SIG-M5 treated with dmso at 0.1 percent for 504 hours (cell line): ENCODE measurements around the gene NGEF.

Experiments used
- DNase-seq: peaks from one replicate; lab custom pipeline; 2025; ENCODE audit not compliant: unreplicated experiment; lab: John Stamatoyannopoulos, UW

NGEF gene

GRCh38 chr2:233044974-233045605 lies 32.0 kb upstream of the NGEF start:
- no peak for DNase-seq

- DNase-seq = no peak
These were observed 29.5 kb upstream of the NGEF start for GRCh38 chr2:233042549-233042948.

DNA sequence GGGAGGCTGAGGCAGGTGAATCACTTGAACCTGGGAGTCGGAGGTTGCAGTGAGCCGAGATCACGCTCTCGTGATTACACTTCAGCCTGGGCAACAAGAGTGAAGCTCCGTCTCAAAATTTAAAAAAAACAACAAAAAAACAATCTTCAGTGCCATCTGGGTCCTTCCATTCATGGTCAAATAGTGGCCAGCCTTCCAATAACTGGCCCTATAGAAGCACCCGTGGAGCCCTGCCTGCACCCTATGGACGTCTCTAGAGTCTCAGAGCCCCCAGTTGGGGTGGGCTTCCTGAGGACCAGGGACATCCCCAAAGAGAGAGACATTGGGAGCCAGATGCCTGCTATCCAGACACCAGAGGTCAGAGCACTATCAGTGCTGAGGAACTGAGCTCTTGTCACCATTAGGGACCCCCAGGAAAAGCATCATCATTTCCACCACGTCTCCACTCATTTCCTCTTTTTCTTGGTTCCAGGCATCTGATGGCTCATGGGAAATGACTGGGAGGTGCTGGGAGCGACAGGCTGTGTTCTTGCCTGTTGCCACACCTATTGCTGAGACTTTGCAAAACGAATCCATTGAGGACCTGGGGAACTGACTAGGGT lies 28.8 kb upstream of the NGEF start:
- DNase-seq = peak; percentile 42

- no peak for DNase-seq
These were observed 27.5 kb upstream of the NGEF start for GRCh38 chr2:233040571-233040970.

GRCh38 chr2:233039846-233040530 lies 26.9 kb upstream of the NGEF start:
- no peak for DNase-seq

DNA sequence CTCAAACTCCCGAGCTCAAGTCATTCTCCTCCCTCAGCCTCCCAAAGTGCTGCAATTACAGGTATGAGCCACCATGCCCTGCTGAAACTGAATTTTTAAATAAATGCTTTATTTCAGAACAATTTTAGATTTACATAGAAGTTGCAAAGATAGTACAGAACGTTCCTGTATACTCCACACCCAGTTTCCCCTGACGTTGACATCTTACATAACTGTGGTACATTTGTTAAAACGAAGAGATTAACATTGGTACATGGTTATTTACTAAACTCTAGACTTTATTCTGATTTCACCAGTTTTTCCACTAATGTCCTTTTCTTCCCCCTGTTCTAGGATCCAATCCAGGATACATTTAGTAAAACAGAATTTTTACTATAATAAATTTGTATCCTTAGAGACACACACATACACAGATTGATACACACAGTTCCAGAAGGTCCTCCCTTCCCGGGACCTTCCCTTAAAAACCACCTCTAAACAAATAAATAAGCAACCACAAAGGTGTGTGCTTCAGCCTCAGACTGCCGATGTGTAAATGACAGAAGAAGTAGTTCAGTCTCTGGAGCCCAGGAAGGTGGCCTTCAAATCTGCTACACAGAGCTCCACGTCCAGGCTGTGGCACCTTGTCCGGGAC lies 26.3 kb upstream of the NGEF start:
- DNase-seq = no peak

DNA sequence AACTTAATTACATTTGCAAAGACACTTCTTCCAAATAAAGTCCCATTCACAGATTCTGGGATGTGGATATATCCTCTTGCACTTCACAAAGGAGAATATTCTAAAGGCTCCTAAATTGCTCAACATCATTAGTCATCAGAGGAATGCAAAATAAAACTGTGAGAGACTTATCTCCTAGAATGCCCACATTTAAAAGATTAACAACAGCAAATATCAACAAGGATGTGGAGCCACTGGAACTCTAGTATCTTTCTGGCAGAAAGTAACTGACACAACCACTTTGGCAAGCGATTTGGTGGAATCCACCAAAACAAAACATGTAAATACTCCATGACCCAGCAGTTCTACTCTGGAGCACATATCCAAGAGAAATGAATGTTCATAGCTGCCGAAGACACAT lies 24.0 kb upstream of the NGEF start:
- DNase-seq = no peak

GRCh38 chr2:233036162-233036838 lies 23.2 kb upstream of the NGEF start:
- DNase-seq = no peak

DNA sequence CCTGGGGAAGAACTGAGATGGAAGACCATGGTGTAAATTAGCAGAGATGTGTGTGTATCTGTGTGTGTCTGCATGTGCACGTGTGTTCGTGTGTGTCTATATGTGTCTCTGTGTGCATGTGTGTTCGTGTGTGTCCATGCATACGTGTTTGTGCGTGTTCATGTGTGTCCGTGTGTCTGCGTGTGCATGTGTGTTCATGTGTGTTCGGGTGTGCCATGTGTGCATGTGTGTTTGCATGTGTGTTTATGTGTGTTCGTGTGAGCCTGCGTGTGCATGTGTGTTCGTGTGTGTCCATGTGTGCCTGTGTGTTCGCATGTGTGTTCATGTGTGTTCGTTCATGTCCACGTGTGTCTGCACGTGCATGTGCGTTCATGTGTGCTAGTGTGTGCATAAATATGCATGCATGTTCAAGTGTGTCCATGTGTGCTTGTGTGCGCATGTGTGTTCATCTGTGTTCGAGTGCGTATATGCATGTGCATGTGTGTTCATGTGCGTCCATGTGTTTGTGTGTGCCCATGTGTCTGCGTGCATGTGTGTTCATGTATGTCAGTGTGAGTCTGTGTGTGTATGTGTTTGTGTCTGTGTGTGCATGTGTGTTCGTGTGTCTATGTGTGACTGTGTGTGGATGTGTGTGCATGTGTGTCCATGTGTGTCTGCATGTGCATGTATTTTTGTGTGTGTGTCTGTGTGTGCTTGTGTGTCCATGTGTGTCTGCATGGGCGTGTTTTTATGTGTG lies 22.5 kb upstream of the NGEF start:
- DNase-seq = no peak

- no peak for DNase-seq
These were observed 21.2 kb upstream of the NGEF start for GRCh38 chr2:233034091-233034882.

- DNase-seq = no peak
These were observed 20.6 kb upstream of the NGEF start for GRCh38 chr2:233033672-233034071.

DNA sequence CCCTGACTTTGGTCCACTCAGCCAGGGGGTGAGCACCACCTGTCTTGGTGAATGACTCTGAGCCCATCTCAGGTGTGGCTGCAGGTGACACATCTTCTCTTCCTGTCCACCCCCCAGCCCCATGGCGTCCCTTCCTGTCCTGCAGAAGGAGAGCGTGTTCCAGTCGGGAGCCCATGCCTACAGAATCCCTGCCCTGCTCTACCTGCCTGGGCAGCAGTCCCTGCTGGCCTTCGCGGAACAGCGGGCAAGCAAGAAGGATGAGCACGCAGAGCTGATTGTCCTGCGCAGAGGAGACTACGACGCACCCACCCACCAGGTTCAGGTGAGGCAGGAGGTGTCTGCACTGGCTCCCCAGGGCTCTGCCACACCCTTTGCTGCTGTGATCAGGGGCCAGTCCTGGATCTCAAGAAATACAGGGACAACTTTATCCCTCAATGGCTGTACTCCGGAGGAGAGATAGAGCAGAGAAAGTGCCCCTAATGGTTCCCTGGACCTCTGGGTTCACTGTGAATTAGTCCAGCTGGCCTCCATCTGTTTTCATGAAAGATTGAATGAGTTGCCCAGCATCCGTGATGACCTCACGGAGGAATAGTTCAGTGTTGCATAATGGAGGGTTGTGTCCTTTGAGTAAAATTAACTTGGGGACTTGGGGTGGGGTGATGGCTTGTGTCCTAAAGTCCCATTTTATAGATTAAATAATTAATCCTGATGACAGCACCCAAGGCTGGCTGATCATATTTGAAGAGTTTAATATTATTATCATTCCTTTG lies 19.7 kb upstream of the NGEF start, which contains the start of gene NEU2:
Gene NEU2, plus strand, starts transcription at position 122 of the 770 bp plus-strand sequence. Its CDS starts 0 bp downstream, at position 122.
- DNase-seq = no peak

- no peak for DNase-seq
These were observed 18.8 kb upstream of the NGEF start for GRCh38 chr2:233031556-233032500.

- DNase-seq = no peak
These were observed 16.3 kb upstream of the NGEF start for GRCh38 chr2:233029321-233029720.

- no peak for DNase-seq
These were observed 13.2 kb upstream of the NGEF start for GRCh38 chr2:233026198-233026813.

DNA sequence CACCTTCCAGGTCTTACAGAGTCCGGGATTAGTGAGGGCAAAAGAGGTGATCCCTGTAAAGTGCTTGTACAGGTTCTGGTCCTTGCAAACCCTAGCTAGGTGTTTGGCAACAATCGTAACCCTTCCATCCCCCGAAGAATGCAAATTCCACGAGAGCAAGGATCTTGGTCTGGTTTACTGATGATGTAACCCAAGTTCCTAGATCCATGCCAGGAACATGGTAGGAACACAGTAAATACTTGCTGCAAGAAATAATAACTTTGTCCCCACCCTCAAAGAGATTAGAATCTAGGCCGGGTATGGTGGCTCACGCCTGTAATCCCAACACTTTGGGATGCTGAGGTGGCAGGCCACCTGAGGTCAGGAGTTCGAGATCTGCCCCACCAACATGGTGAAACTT lies 12.7 kb upstream of the NGEF start:
- DNase-seq = no peak

DNA sequence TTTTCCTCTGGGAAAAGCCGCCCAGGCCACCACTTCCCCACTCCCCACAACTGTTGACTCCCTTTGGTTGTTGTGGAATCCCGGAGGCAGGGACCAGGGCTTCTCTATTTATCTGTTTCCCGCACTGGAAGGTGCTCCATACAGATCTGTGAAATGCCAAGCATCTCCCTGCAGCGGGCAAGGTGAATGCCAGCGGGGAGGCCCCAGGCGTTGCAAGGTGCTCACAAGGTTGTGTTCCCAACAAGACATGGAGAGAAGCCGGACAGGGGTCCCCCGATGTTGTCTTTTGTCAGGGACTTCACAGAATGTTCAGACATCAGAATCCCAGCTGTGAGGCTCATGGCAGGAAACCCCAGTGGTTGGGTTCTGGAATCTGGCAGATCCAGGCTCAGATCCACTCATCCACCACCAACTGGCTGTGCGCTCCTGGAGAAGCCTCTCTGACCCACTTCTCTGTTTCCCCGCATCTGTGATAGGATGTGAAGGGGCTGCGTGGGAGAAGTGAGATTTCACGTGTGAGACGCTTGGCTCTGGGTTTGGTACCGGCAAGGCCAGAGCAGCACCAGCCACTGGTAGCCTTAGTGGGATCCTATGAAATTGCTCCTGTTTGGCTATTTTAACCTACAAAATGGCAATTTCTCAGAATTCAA lies 10.8 kb upstream of the NGEF start:
- DNase-seq = no peak
